Cardiac fibroblast (primary cell): ENCODE results near the gene IPCEF1.

Experiments used
- DNase-seq, 2 donors: peaks; one replicate each; pipeline versions ENCODE4 v3.0.0 to v3.0.0-alpha.2; 2010; ENCODE audit warnings: low read depth in 2 of 2
- H3K4me3 ChIP-seq, 2 donors: replicated peaks in 1 of 2; 1 replicate in 1 of 2; 2 replicates in 1 of 2; pipeline ENCODE4 v1.5.1; 2011; ENCODE audit warnings: low read depth in 2 of 2, low read length in 2 of 2, mild to moderate bottlenecking in 2 of 2, moderate library complexity in 1 of 2
- TF ChIP-seq, protein P1 (sequence below): IDR thresholded peaks from one replicate; pipeline ENCODE4 v1.5.1; 2011; ENCODE audit warnings: low read depth, mild to moderate bottlenecking, low read length, inconsistent platforms

IPCEF1 gene

GRCh38 chr6:154277629-154278017, 79.0 kb downstream of the IPCEF1 start:
- H3K4me3 ChIP-seq, result no peak overlapping the region
- TF ChIP-seq, protein P1, sequence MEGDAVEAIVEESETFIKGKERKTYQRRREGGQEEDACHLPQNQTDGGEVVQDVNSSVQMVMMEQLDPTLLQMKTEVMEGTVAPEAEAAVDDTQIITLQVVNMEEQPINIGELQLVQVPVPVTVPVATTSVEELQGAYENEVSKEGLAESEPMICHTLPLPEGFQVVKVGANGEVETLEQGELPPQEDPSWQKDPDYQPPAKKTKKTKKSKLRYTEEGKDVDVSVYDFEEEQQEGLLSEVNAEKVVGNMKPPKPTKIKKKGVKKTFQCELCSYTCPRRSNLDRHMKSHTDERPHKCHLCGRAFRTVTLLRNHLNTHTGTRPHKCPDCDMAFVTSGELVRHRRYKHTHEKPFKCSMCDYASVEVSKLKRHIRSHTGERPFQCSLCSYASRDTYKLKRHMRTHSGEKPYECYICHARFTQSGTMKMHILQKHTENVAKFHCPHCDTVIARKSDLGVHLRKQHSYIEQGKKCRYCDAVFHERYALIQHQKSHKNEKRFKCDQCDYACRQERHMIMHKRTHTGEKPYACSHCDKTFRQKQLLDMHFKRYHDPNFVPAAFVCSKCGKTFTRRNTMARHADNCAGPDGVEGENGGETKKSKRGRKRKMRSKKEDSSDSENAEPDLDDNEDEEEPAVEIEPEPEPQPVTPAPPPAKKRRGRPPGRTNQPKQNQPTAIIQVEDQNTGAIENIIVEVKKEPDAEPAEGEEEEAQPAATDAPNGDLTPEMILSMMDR, result no peak
- no peak for DNase-seq

DNA sequence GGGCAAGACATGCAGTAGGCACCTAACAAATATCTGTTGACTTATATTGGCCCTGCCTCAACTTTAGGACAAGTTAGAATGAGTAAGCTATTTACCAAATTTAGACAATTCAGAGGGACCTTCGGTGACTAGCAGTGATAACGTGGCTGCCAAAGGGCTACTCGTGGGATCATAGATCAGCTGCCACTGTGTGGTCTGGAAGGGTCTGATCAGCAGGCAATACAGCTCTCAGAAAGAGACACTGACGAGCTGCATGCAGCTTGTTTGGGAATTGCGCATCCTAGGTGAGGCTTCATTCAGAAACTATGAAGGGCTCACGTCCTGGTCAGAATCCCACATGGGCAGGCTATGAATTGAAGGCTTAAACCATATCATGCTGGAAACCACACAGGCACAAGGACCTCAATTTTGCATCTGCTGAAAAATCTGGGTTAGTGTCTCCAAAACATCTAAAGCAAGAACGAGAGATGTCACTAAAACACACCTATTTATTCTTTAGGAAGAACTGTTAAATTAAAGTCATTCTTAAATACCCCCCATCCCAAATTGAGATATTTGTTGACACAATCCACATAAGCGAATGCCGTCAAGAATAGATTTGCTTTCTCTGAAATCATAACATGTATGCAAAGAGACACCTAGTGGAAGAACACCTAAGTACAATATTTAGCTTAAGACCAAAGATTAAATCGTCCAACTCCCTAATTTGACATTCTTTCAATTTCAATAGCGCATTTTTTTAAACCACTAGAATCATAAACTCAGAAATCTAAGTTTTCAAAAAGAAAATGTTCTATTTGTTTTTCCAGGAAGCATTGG, 79.6 kb downstream of the IPCEF1 start:
- no peak overlapping the region for H3K4me3 ChIP-seq
- TF ChIP-seq, protein P1, result peak; percentile 49
- peak; percentile 61 to 67 for DNase-seq

GRCh38 chr6:154274168-154274567, 82.4 kb downstream of the IPCEF1 start:
- no peak overlapping the region for H3K4me3 ChIP-seq
- TF ChIP-seq, protein P1, result no peak
- no peak for DNase-seq

- TF ChIP-seq, protein P1, result no peak
Measured at GRCh38 chr6:154268486-154268885, 88.1 kb downstream of the IPCEF1 start.

DNA sequence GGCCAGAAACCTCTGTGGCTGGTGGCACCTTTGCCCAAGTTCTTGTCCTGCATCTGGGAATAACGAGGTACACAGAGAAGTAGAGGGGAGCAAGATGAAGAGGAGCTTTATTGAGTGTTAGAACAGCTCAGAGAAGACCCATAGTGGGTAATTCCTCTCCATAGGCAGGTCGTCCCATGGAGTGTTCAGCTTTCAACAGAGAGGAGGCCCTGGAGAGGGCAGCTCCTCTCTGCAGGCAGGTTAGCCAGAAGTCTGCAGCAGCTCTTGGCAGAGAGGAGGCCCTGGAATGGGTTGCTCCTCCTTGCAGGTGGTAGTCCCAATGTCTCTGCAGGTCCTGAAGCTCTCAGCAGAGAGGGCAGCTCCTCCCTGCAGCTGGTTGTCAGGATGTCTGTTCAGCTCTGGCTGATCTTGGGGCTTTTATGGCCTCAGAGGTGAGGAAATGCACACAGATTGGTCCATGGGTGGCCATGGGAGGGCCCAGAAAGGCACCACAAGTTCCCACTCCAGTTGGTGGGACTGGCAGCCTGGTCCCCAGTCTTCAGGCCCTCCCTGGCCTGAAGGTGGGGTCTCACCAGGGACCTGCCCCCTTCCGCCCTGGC, 89.0 kb downstream of the IPCEF1 start:
- TF ChIP-seq, protein P1, result no peak
- DNase-seq, result no peak
- no peak overlapping the region for H3K4me3 ChIP-seq

More at GRCh38 chr6:154268486-154268885, 88.1 kb downstream of the IPCEF1 start:
- no peak for DNase-seq
- H3K4me3 ChIP-seq, result no peak overlapping the region

- DNase-seq, result no peak
- TF ChIP-seq, protein P1, result no peak
- H3K4me3 ChIP-seq, result no peak overlapping the region
Measured at GRCh38 chr6:154266560-154267099, 90.0 kb downstream of the IPCEF1 start.
